Activated CD4-positive, alpha-beta T cell treated with anti-CD3 and anti-CD28 coated beads, Interleukin-2, Interleukin-6, amounts not matched to agents 100 ng/mL and 50 ng/mL, durations not matched to agents 16 hours and 8 hours (primary cell): ENCODE measurements around the gene GRAPL.
"Not testable (repeated sequence)": the region's sequence is repeated elsewhere in the genome, so short reads cannot be mapped to it uniquely, and the experiment has no call there.

ENCODE experiments used
- DNase-seq: peaks from one replicate; pipeline ENCODE4 v3.0.0-alpha.2; 2020

GRAPL gene

GRCh38 chr17:19127148-19127980 is at the start of gene GRAPL:
Gene GRAPL (plus strand): TSS chr17:19127589. CDS start chr17:19127620, 31 bp downstream.
- DNase-seq = not testable (repeated sequence)

DNA sequence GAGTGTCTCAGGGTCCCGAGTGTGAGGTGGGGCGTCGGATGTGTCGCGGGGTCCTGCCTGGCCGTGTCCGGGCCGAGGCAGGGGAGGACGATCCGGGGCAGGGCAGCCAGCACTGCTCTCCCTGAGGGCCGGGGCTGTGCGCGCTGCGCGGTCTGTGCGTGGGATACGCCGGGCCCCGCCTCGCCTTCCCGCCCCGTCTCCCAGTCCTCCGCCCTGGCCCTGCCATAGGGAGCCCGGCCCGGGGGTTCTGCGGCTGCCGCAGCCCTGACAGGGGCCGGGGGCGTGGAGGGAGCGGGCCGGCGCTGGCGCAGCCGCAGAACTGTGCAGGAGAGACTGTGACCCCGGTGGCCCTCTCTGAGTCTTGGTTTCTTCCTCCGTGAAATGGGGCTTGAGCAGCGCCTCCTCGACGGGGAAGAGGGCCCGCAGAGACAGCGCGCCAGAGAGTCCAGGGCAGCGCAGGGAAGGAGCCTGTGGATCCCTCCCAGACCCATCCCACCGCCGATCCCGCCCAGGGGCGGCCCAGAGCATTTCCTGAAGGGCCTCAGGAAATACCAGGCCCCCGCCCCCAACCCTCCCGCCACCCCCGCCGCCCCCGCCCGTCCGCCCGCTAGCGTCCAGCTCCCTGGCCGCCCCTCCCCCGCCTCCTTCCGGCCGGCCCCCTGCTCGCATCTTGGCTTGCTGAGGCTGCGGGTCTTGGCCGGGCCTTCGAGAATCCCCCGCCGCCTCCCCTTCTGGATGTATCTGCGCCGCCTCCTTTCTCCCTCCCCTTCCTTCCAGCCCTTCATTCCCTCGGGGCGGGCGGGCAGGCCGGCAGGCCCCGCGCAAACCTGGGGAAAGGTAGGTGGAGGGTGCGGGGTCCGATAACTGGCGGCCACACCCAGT is 38.3 kb upstream of the GRAPL start:
- DNase-seq = not testable (repeated sequence)

DNA sequence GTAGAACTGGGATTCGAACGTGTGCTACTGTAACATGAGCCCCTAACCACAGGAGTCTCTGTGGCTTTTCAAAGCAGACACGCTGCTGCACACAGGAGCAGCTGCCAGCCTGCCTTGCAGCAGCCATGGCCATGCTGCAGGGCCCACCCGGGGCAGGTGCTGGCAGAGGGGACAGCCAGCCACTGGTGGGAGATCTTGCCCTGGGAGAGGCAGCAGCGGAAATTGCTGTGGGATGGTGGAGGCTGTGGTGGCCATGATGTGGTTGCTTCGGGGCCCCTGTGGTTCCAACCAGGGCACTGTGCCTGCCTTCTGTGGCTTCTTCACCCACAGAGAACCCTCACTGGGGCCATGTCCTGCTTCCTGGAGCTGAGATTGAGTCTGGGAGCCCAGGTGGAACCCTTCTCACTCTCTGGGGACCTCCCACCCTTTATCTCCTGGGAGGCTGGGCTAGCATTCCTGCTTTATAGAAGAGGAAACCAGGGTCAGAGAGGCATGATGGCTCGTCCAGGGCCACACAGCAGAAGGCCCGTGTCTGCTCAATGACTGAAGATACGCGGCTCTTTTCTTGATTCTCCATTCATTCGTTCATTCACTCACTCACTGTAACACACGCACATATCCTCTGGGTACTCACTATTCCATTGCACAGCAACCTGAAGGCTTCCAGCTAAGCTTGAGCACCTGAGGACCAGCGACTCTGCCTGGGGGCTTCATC is 37.2 kb upstream of the GRAPL start:
- DNase-seq = not testable (repeated sequence)

GRCh38 chr17:19092737-19093683 is 34.4 kb upstream of the GRAPL start:
- peak; percentile 0 for DNase-seq

- DNase-seq = not testable (repeated sequence)
Observed at GRCh38 chr17:19093684-19094438, 33.5 kb upstream of the GRAPL start.

DNA sequence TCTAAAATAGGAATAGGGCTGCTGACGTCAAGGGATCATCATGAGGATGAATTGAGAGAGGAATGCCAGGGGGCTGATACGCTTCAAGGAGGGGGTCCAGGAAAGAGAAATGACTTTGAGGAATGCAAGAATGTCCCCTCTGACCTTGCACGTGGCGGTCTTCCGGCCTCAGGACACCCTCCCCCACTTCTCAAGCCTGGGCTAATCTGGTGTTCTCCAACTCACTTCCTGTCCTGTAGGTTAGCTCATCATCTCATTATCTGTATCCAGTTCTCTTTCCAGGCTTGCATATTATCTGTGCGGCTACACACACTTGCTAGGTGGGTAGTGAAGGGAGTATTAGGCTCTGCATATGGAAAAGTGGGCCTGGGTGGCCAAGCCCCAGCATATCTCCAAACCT is 18.9 kb upstream of the GRAPL start:
- not testable (repeated sequence) for DNase-seq

DNA sequence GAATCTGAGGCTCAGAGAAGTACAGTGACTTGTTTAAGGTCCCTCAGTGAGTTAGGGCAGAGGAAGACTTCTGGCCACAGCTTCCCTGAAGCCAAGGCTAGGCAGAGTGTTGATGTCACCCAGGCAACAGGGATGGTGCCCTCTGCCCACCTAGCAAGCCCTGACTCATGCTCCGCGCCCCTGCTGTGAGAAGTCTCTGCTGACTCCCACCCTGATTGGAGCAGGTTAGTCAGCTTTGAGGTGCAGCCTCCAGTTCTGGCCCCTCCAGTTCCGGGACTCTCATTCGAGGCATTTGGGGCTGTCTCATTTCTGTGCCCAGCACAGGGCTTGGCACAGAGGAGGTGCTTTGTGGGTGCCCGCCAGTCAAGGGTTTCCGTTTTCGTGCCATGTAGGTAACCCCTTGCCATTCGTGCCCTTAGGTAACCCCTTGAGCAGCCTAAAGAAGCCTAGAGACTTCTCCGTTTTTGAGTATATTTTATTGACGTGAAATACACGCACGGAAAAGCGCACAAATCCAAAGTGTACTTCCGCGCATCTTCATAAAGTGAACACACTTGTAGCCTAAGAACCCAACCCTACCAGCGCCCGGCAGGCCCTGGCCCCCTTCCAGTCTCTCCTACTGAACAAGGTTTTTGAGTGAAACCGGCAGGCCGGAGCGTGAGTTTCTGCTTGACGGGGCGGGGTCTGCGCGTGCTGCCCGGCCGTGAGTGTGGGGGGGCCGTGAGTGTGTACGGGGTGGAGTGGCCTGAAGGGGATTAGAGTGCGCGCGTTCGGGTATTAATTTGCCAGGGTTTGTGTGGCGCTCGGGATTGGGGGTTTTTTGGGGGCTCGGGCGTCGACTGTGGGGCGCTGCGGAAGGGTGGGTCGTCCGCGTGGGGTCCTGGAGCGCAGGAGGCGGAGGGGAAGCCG is 16.9 kb upstream of the GRAPL start:
- not testable (repeated sequence) for DNase-seq

DNA sequence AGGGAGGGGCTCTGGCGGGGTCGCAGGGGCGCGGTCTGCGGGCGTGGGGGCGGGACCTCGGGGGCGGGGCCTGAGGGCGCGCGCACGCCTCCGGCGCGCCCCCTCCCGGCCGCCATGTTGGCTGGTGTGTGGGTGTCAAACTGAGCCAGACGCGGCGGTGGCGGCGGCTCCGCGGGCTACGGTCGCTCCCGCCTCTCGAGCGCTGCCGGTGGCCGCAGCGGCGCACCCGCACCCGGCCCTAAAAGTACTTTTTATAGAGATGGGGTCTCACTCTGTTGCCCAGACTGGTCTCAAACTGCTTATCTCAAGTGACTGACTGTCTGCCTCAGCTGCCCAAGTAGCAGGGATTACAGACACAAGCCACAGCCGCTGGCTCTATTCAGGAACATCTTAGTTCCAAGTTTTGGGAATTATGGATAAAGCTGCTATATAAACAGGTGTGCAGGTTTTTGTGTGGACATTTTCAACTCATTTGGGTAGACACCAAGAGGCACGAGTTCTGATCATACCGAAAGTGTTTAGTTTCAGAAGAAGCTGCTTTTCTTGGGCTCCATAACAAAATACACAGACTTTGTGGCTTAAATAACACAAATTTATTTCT is 16.2 kb upstream of the GRAPL start:
- peak; percentile 61 for DNase-seq

- DNase-seq = peak; percentile 95
Observed at GRCh38 chr17:19111801-19112458, 15.5 kb upstream of the GRAPL start.

- peak; percentile 1 for DNase-seq
Observed at GRCh38 chr17:19112459-19112826, 14.9 kb upstream of the GRAPL start.

- DNase-seq = not testable (repeated sequence)
Observed at GRCh38 chr17:19118695-19119094, 8.7 kb upstream of the GRAPL start.

DNA sequence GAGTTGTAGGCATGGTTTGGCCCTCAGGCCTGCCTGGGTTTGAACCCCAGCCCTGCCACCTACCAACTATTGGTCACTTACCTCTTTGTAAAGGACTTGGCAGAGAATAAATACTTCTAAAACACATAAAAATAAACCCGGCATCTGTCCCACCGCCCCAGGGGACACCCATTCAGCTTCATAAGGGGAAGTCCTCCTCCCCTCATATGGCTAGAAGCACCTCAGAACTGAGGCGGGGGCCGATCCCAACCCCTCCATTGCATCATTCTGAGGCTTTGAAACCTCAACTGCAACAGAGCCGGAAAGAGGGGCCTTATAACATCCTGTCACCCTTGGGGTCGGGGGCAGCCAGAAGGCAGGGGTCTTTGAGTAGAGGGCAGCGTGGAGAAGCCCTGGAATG is 2.1 kb upstream of the GRAPL start:
- DNase-seq = not testable (repeated sequence)

GRCh38 chr17:19129500-19129899 is 2.1 kb downstream of the GRAPL start:
- DNase-seq = not testable (repeated sequence)

DNA sequence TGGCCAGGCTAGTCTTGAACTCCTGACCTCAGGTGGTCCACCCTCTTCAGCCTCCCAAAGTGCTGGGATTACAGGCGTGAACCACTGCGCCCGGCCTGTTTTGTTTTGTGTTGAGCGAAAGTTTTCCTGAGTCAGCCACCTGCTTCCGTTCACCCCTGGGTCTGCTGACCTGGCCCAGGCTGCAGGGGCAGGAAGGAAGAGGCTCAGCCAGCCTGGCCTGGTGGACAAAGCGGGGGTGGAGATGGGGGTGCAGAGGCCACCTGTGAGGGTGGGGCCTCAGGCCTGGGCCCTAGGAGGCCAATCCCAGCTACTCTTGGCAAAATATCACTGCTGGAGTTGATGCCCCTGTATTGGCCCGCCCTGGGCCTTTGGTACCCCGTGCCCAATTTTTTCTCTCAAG is 3.7 kb downstream of the GRAPL start:
- DNase-seq = not testable (repeated sequence)

- not testable (repeated sequence) for DNase-seq
Observed at GRCh38 chr17:19131772-19132171, 4.4 kb downstream of the GRAPL start.

DNA sequence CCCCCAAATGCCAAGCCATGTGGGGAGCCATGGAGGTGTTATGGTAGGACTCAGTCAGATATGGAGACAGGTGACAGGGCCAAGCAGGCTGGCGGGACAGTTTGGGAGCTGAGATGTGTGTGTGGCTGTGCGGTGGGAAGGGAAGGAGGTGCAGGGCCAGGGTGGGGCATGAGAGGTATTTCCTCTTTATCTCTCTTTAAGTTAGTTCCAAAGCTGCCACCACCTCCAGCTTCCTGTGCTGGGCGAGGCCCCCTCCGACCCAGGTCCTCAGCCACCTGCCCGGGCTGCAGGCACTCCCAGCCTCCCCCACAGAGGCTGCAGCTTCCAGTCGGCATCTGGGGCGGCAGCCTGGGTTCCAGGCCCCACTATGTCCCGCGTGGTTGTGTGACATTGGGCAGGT is 6.4 kb downstream of the GRAPL start:
- DNase-seq = not testable (repeated sequence)

GRCh38 chr17:19135391-19135790 is 8.0 kb downstream of the GRAPL start:
- not testable (repeated sequence) for DNase-seq

GRCh38 chr17:19136138-19136537 is 8.7 kb downstream of the GRAPL start:
- not testable (repeated sequence) for DNase-seq

GRCh38 chr17:19136605-19137004 is 9.2 kb downstream of the GRAPL start:
- DNase-seq = not testable (repeated sequence)
